GM18867 (cell line): ENCODE data around the gene DIAPH3.

Experiments used
- ATAC-seq: cut with Tn5 transposase; IDR thresholded peaks from one replicate; pipeline ENCODE4 v1.9.1; 2021; ENCODE audit warnings: mild to moderate bottlenecking, moderate library complexity; ENCODE audit not compliant: unreplicated experiment

Gene DIAPH3

GRCh38 chr13:59801107-59801880 is 362.4 kb downstream of the DIAPH3 start:
- ATAC-seq = no peak

GRCh38 chr13:59793107-59793506 is 370.6 kb downstream of the DIAPH3 start:
- no peak for ATAC-seq

GRCh38 chr13:59790626-59791025 is 373.1 kb downstream of the DIAPH3 start:
- ATAC-seq = no peak

GRCh38 chr13:59789558-59789957 is 374.2 kb downstream of the DIAPH3 start:
- no peak for ATAC-seq

GRCh38 chr13:59787679-59788078 is 376.0 kb downstream of the DIAPH3 start:
- ATAC-seq = no peak

DNA sequence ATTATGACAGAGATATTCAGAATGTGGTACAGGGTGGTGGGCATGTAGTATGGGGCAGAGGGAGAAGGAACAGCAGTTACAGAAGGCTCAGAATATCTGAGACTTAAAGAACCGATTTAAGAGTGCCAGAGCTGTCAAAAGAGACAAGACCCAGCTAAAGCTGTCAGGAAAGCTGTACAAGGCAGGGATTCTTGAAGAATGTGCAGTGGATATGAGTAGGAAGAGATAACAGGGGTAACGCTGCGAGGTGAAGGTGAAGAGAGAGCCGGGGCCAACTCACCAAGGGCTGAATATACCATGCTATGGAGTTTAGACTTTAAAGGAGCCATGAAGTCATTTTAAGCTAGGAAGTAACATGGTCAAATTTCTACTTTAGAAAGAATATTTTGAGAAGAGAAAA is 381.0 kb downstream of the DIAPH3 start:
- ATAC-seq = no peak

DNA sequence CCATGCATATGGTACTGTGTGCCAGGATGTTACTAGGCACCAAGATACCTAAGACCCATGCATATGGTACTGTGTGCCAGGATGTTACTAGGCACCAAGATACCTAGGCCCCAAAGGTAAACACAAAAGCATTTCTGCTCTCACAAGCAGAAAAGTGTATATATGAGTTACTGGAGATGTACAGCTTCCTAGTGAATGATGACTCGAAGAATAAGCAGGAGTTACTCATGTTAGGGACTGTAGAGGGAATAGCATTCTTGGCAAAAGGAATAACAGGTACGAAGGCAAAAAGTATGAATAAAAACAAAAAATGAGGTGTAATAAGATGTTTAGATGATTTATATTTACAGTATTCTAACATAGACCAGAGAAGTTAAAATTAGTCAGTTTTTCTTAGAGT is 383.7 kb downstream of the DIAPH3 start:
- ATAC-seq = no peak

- peak; percentile 68 for ATAC-seq
Observed at GRCh38 chr13:59776924-59777690, 386.6 kb downstream of the DIAPH3 start.

DNA sequence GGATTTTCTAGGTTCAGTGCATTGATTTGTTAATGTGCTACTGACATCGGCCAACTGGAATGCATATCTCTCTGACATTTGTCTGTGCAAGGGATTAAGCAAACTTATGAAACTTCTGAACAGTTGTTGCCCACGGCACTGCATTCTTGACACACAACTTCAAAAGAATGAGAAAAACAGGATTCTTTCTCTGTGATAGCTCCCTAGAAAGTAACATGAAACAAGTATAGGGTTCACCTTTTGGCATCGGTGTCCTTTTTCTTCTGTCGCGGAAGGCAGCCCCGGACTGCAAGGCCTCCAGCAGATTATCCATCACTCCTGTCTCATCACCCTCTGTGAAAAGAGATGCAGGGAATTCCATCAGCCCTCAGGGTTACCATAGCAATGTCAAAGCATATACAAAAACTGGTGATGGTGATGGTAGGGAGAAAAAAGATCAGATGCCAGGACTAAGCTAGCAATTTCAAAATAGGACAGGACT is 389.2 kb downstream of the DIAPH3 start:
- no peak for ATAC-seq

- ATAC-seq = no peak
Observed at GRCh38 chr13:59771272-59771671, 392.5 kb downstream of the DIAPH3 start.

DNA sequence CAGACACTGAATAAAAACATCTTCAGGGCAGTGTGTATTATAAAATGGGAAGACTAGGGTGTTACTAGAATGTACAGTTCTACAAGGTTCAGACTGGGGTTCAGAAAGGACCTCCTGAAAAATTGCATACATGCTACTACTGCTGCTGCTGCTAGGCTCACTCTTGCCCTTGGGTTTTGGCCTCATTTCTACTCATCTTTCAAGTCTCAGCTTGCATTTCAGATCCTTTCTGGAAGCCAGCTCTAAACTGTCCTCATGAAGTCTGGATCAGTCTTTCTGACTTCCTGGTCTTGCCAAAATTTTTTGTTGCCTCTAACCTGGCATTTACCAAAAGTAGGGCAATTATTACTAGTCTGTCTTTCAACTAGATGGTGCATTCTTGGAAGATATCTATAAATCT is 393.3 kb downstream of the DIAPH3 start:
- no peak for ATAC-seq

- ATAC-seq = no peak
Observed at GRCh38 chr13:59766236-59766635, 397.5 kb downstream of the DIAPH3 start.

DNA sequence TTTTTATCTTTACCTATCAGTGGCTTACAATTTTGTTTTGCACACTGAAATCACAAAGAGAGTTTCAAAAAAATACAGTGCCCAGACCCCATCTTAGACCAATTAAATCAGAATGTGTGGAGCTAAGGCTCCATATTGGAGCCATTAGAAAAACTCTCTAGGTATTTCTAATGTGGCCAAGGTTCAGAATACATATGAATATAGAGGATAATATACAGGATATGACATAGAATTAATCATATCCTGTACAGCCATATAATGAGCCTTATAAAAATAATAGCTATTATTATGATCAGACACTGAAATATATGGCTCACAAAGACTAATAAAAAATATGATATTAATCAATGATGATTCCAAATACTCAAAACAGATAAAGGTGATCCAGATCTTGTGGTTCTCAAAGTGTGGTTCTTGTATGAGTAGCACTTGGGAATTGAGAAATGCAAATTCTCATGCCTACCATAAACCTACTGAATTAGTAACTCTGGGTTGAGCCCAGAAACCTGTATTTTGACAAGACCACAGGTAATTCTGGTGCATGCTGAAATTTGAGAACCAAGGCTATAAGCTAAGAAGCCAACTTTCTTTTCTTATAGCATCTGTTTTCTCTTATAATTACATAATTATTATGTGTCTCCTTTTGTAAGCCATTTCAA is 408.0 kb downstream of the DIAPH3 start:
- ATAC-seq = peak; percentile 64

DNA sequence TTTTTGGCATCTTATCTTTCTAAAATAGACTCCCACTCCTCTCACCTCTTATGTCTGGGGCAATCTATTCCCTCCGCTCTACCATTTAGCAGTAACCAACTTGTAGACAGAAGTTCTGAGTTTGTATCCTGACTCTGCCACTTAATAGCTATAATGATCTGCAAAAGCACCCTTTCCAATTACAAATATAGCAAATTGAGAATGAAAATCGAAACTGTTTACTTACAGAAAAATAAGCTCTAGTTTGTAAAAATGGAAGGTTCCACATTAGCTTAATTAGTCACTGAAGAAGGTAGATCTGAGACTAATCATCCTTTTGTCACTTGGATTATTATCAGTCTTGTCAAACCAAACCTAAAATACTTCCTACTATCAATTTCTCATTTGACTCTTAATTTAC is 409.3 kb downstream of the DIAPH3 start:
- peak; percentile 68 for ATAC-seq

DNA sequence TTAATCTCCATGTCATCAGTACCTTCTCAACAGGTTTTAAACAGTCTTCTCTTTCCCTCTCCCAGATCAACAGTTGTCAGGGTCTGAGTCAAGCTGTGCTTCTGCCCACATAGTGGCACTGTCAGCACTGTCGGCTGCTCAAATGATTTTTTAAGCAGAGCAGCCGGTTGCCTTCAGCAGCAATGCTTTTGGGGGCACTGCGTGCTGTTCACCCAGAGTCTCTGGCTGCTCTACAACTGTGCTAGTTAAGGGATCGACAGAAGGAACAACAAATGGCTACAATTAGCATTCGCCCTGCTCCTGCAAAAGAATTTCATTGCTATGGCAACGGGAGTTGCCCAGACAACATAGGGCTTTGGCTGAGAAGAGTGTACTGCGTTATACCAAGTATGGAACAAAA is 412.9 kb downstream of the DIAPH3 start:
- ATAC-seq = no peak

GRCh38 chr13:59748046-59748445 is 415.7 kb downstream of the DIAPH3 start:
- no peak for ATAC-seq

DNA sequence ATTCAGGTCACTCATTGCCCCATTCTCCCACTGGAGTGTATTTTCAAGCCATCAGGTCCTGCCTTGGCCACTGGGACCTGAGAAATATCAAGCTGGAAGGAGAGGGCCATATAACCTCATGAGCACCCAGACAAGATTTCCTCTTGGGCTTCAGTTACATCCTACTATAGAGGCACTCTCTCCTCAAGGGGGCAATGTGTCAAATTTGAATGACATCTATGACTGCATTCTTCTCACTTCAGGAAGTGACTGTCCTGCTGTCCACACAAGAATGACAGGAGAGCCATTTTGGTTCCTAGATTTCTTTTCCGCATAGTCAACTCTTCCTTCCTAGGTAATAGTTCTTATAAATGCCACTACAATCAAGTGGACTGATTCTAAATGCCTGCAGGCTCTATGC is 416.2 kb downstream of the DIAPH3 start:
- no peak for ATAC-seq

GRCh38 chr13:59746291-59746962 is 417.3 kb downstream of the DIAPH3 start:
- peak; percentile 69 for ATAC-seq

DNA sequence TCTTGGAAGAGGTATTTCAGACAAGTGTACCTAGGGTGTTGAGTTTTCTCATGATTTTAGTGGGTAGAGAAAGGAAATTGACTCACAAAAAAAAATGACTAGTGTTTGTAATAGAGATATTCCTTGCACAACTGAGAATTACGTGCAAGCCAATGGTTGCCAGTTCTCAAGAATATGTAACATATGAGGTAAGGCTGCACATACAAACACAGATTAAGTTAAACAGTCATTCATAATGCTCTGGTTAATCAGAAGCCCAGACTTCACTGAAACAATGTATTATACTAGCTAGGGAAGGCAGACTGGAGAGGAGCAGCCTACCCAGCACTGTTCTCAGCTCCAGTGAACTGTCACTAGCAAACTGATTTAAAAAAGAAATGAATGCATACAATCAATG is 418.3 kb downstream of the DIAPH3 start:
- no peak for ATAC-seq

GRCh38 chr13:59744747-59745391 is 418.9 kb downstream of the DIAPH3 start:
- ATAC-seq = peak; percentile 66

- ATAC-seq = no peak
Observed at GRCh38 chr13:59743195-59743594, 420.5 kb downstream of the DIAPH3 start.
